Chondrocyte (in vitro differentiated cells): ENCODE measurements around the gene FOXK1. TPM values are rescaled to one million over a fixed set of nuclear protein-coding genes. Genes with fewer than 3 reads are reported as not detected.
A peak's percentile ranks its signal among the peaks of the same experiment; 100 is the strongest.

Source experiments
- DNase-seq: peaks from one replicate; pipeline ENCODE4 v3.0.0; 2021; ENCODE audit warnings: mixed read lengths, low spot score
- H3K27ac Mint-ChIP-seq: one replicate; pipeline ENCODE4 v1.8.0; 2021; ENCODE audit warnings: mild to moderate bottlenecking, moderate library complexity, mixed read lengths; ENCODE audit not compliant: unreplicated experiment
- H3K27me3 Mint-ChIP-seq: 2 replicates; pipeline ENCODE4 v1.8.0; 2021; ENCODE audit warnings: low read depth, mixed read lengths
- H3K36me3 Mint-ChIP-seq: 2 replicates; pipeline ENCODE4 v1.8.0; 2021; ENCODE audit warnings: low read depth, mixed read lengths
- H3K4me1 Mint-ChIP-seq: 2 replicates; pipeline ENCODE4 v1.8.0; 2021; ENCODE audit warnings: low read depth, mild to moderate bottlenecking, mixed read lengths
- H3K4me3 Mint-ChIP-seq: one replicate; pipeline ENCODE4 v1.8.0; 2021; ENCODE audit warnings: mild to moderate bottlenecking, moderate library complexity, mixed read lengths; ENCODE audit not compliant: unreplicated experiment
- H3K9me3 Mint-ChIP-seq: 2 replicates; pipeline ENCODE4 v1.8.0; 2021; ENCODE audit warnings: low read depth, mixed read lengths
- CTCF ChIP-seq: fragments of 200-600 bp; sonication (generic); IDR thresholded peaks from 2 replicates; pipeline ENCODE4 v1.5.0; 2021; ENCODE audit warnings: antibody characterized with exemption, mild to moderate bottlenecking, moderate library complexity
- total RNA-seq: library from RNA; stranded (reverse); gene quantifications from 3 replicates; pipeline ENCODE4 v1.2.1, GENCODE V29; 2021

Gene FOXK1
- total RNA-seq, 1 donor from 2014 or later = 77.9 TPM

DNA sequence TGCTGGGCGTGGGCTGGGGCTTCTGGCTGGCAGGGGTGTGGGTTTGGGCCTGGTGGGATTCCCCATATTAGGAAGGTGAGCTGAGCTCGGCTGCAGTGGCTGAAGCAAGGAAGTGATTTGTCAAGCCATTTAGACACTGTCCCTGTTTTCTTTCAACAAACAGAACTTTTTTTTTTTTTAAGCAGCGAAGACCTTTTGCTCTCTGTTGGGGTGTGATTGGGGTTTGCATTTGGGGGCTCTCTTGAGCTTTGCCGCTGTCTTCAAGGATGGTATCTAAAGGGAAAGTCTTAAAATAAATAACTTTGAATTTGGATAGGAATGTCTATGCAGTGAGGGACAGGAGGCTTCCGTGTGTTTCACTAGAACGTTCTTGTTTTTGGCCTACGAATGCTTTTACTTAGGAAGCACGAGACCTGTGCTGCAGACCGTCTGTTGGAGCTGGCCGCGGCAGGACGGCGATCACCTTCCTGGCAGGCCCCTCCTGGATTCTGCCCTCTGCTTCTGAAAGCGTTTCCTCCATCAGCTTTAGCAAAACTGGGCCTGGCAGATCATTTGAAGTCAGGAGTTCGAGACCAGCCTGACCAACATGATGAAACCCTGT, 43.9 kb downstream of the FOXK1 start:
- Mint-ChIP-seq H3K27me3 (no peaks in the 10 kb centered on the region), H3K9me3 (no peaks in the 10 kb centered on the region), H3K4me1 (peaks cover 72% of the 10 kb centered on the region), H3K36me3 (peaks cover 6% of the 10 kb centered on the region), H3K4me3 (peak overlapping the region; percentile 85), H3K27ac (peak overlapping the region; percentile 99)
- no peak for DNase-seq
- no peak for TF ChIP-seq CTCF

DNA sequence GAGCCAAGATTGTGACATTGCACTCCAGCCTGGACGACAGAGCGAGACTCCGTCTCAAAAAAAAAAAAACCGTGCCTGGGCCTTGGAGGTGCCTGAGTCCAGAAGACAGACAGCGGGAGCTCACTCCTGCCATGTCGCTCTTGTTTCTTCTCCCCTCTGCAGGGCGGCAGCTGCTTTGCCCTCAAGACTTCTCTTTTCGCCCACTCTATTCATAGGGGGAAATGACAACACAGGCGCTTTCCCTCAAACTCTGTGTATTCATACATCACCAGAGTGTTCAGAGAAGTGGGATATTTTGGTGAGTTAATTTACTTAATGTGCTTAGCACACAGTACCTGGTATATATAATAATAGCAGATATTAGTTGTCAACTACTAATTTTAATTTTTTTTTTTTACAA, 44.5 kb downstream of the FOXK1 start:
- Mint-ChIP-seq H3K36me3 (peaks cover 6% of the 10 kb centered on the region), H3K4me3 (peak overlapping the region; percentile 85), H3K27ac (peak overlapping the region; percentile 99), H3K4me1 (peaks cover 73% of the 10 kb centered on the region), H3K9me3 (no peaks in the 10 kb centered on the region), H3K27me3 (no peaks in the 10 kb centered on the region)
- DNase-seq = no peak
- no peak for TF ChIP-seq CTCF

DNA sequence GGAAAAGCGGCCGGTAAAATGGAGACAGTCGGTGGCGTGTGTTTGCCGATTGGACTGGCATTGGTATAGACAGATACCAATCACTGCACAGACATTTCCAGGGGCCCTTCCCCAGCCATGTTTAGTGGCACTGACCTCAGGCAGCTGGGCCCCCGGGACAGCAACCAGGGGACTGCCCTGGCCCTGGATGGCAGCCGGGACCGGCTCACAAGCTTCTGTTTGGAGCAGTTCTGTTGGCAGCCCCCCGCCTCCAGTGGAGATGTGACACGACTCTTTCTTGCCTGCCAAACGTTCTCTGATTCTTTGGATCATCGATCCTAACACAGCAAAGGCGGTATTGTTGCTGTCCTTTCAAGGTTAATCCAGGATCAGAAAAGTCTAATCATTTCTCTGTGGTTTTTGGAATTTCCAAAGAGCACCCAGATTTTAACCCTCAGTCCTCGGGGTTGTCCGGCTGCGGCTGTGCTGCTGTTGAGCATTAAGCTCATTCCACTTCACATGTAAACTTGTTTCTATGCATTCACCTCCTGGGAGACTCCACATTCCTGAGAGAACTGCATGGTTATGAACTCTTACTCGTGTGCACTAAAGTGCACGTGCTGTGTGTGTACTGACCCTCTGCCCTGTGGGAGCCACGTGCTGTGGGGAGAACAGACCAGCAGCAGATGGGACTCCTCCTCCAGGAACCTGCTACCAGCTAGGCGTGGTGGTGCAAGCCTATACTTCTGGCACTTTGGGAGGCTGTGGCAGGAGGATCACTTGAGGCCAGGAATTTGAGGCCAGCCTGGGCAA, 46.0 kb downstream of the FOXK1 start:
- no peaks in the 10 kb centered on the region for H3K27me3 Mint-ChIP-seq

GRCh38 chr7:4729266-4729665, 47.2 kb downstream of the FOXK1 start:
- H3K27me3 Mint-ChIP-seq = no peaks in the 10 kb centered on the region
- no peak overlapping the region for H3K27ac Mint-ChIP-seq
- H3K9me3 Mint-ChIP-seq = no peaks in the 10 kb centered on the region
- H3K36me3 Mint-ChIP-seq = peaks cover 12% of the 10 kb centered on the region
- TF ChIP-seq CTCF = no peak
- DNase-seq = no peak
- no peak overlapping the region for H3K4me3 Mint-ChIP-seq
- H3K4me1 Mint-ChIP-seq = peaks cover 65% of the 10 kb centered on the region

More for the DNA sequence above, 46.0 kb downstream of the FOXK1 start:
- no peak overlapping the region for H3K4me3 Mint-ChIP-seq
- TF ChIP-seq CTCF = no peak
- H3K27ac Mint-ChIP-seq = peak overlapping the region; percentile 73
- peaks cover 9% of the 10 kb centered on the region for H3K36me3 Mint-ChIP-seq
- no peak for DNase-seq
- H3K4me1 Mint-ChIP-seq = peaks cover 71% of the 10 kb centered on the region
- H3K9me3 Mint-ChIP-seq = no peaks in the 10 kb centered on the region

GRCh38 chr7:4730276-4730675, 48.2 kb downstream of the FOXK1 start:
- Mint-ChIP-seq H3K4me1 (peaks cover 61% of the 10 kb centered on the region), H3K27ac (no peak overlapping the region), H3K4me3 (no peak overlapping the region), H3K36me3 (peaks cover 11% of the 10 kb centered on the region), H3K9me3 (no peaks in the 10 kb centered on the region), H3K27me3 (no peaks in the 10 kb centered on the region)
- TF ChIP-seq CTCF = no peak
- no peak for DNase-seq
